Neuron (in vitro differentiated cells): ENCODE measurements around the gene PCYT1B.
A peak's percentile ranks its signal among the peaks of the same experiment; 100 is the strongest.

ENCODE experiments used
- H2AFZ ChIP-seq: one replicate; pipeline ENCODE4 v1.6.1; 2013; ENCODE audit warnings: low read depth, mild to moderate bottlenecking, inconsistent platforms, low read length, moderate library complexity
- H3K27me3 ChIP-seq: one replicate; pipeline ENCODE4 v1.6.1; 2013; ENCODE audit warnings: low read length; ENCODE audit not compliant: insufficient read depth
- H3K36me3 ChIP-seq: one replicate; pipeline ENCODE4 v1.6.1; 2013; ENCODE audit warnings: low read length; ENCODE audit not compliant: insufficient read depth
- H3K4me1 ChIP-seq: one replicate; pipeline ENCODE4 v1.6.1; 2013; ENCODE audit warnings: low read length; ENCODE audit not compliant: insufficient read depth
- H3K4me3 ChIP-seq: 2 replicates; pipeline ENCODE4 v1.5.1; 2013; ENCODE audit warnings: mild to moderate bottlenecking, low read length, moderate library complexity
- H3K9me3 ChIP-seq: one replicate; pipeline ENCODE4 v1.6.1; 2013; ENCODE audit warnings: low read length

PCYT1B gene

GRCh38 chrX:24647257-24648058, at the start of gene PCYT1B:
Gene PCYT1B, minus strand, starts transcription at chrX:24647347. Its CDS starts 242 bp downstream, at chrX:24647105.
- Histone ChIP-seq H3K4me3 (peak within 1 kb of the TSS; percentile 23), H3K27me3 (no peaks in the 10 kb centered on the region), H2AFZ (no peak within 1 kb of the TSS), H3K4me1 (peaks cover 6% of the 10 kb centered on the region), H3K9me3 (no peaks in the 10 kb centered on the region), H3K36me3 (no peaks in the 10 kb centered on the region)

GRCh38 chrX:24696294-24696693, 49.1 kb upstream of the PCYT1B start:
- Histone ChIP-seq H3K36me3 (no peaks in the 10 kb centered on the region), H3K9me3 (no peaks in the 10 kb centered on the region), H3K27me3 (no peaks in the 10 kb centered on the region), H3K4me1 (peaks cover 12% of the 10 kb centered on the region), H2AFZ (no peak overlapping the region), H3K4me3 (no peak overlapping the region)

GRCh38 chrX:24694825-24695224, 47.7 kb upstream of the PCYT1B start:
- Histone ChIP-seq H3K4me1 (peaks cover 12% of the 10 kb centered on the region), H3K9me3 (no peaks in the 10 kb centered on the region), H3K4me3 (peak overlapping the region; percentile 78), H2AFZ (no peak overlapping the region), H3K36me3 (no peaks in the 10 kb centered on the region), H3K27me3 (no peaks in the 10 kb centered on the region)

- peak within 1 kb of the TSS; percentile 86 for H2AFZ ChIP-seq
These were observed 46.5 kb upstream of the PCYT1B start, which contains the start of gene POLA1 for GRCh38 chrX:24693453-24694202. Gene POLA1, plus strand, starts transcription at chrX:24693918. Its CDS starts 44 bp downstream, at chrX:24693962.

GRCh38 chrX:24692305-24692704, 45.2 kb upstream of the PCYT1B start:
- Histone ChIP-seq H3K4me1 (peaks cover 12% of the 10 kb centered on the region), H3K36me3 (no peaks in the 10 kb centered on the region), H2AFZ (no peak overlapping the region), H3K27me3 (no peaks in the 10 kb centered on the region), H3K9me3 (no peaks in the 10 kb centered on the region), H3K4me3 (no peak overlapping the region)

More at GRCh38 chrX:24693453-24694202, 46.5 kb upstream of the PCYT1B start, which contains the start of gene POLA1:
- peak within 1 kb of the TSS; percentile 78 for H3K4me3 ChIP-seq
- H3K9me3 ChIP-seq, result no peaks in the 10 kb centered on the region
- H3K27me3 ChIP-seq, result no peaks in the 10 kb centered on the region
- no peaks in the 10 kb centered on the region for H3K36me3 ChIP-seq
- peaks cover 12% of the 10 kb centered on the region for H3K4me1 ChIP-seq

GRCh38 chrX:24684048-24684447, 36.9 kb upstream of the PCYT1B start:
- Histone ChIP-seq H3K9me3 (no peaks in the 10 kb centered on the region), H3K36me3 (no peaks in the 10 kb centered on the region), H3K4me1 (no peaks in the 10 kb centered on the region), H3K27me3 (no peaks in the 10 kb centered on the region), H3K4me3 (no peak overlapping the region), H2AFZ (no peak overlapping the region)

- Histone ChIP-seq H3K4me1 (no peaks in the 10 kb centered on the region), H3K4me3 (no peak overlapping the region), H3K27me3 (no peaks in the 10 kb centered on the region), H3K9me3 (no peaks in the 10 kb centered on the region), H2AFZ (no peak overlapping the region), H3K36me3 (no peaks in the 10 kb centered on the region)
These were observed 35.7 kb upstream of the PCYT1B start for GRCh38 chrX:24682739-24683432.

GRCh38 chrX:24676403-24677024, 29.4 kb upstream of the PCYT1B start:
- H2AFZ ChIP-seq, result no peak overlapping the region
- no peaks in the 10 kb centered on the region for H3K27me3 ChIP-seq
- H3K36me3 ChIP-seq, result no peaks in the 10 kb centered on the region
- H3K4me3 ChIP-seq, result no peak overlapping the region
- peaks cover 14% of the 10 kb centered on the region for H3K4me1 ChIP-seq
- H3K9me3 ChIP-seq, result no peaks in the 10 kb centered on the region

GRCh38 chrX:24673424-24673823, 26.3 kb upstream of the PCYT1B start:
- H3K4me1 ChIP-seq, result peaks cover 14% of the 10 kb centered on the region
- H3K4me3 ChIP-seq, result no peak overlapping the region
- H3K27me3 ChIP-seq, result no peaks in the 10 kb centered on the region
- H2AFZ ChIP-seq, result peak overlapping the region; percentile 8
- H3K9me3 ChIP-seq, result no peaks in the 10 kb centered on the region
- H3K36me3 ChIP-seq, result no peaks in the 10 kb centered on the region

GRCh38 chrX:24672701-24673190, 25.6 kb upstream of the PCYT1B start:
- no peak overlapping the region for H2AFZ ChIP-seq
- H3K27me3 ChIP-seq, result no peaks in the 10 kb centered on the region
- H3K4me3 ChIP-seq, result peak overlapping the region; percentile 24
- no peaks in the 10 kb centered on the region for H3K9me3 ChIP-seq
- no peaks in the 10 kb centered on the region for H3K36me3 ChIP-seq
- H3K4me1 ChIP-seq, result peaks cover 14% of the 10 kb centered on the region

- H3K27me3 ChIP-seq, result no peaks in the 10 kb centered on the region
- H3K36me3 ChIP-seq, result no peaks in the 10 kb centered on the region
- peaks cover 5% of the 10 kb centered on the region for H3K4me1 ChIP-seq
- H2AFZ ChIP-seq, result no peak overlapping the region
- no peak overlapping the region for H3K4me3 ChIP-seq
- no peaks in the 10 kb centered on the region for H3K9me3 ChIP-seq
These were observed 21.0 kb upstream of the PCYT1B start for GRCh38 chrX:24668111-24668510.

- Histone ChIP-seq H3K4me1 (peaks cover 16% of the 10 kb centered on the region), H3K27me3 (no peaks in the 10 kb centered on the region), H2AFZ (no peak overlapping the region), H3K9me3 (no peaks in the 10 kb centered on the region), H3K4me3 (no peak overlapping the region), H3K36me3 (no peaks in the 10 kb centered on the region)
These were observed 15.2 kb upstream of the PCYT1B start for GRCh38 chrX:24662352-24662751.
